RCC 7860 (cell line): ENCODE data around the gene APRT.

ENCODE experiments used
- DNase-seq: peaks from one replicate; pipeline ENCODE4 v3.0.0-alpha.2; 2015; ENCODE audit warnings: low spot score
- FAIRE-seq: peaks from 2 replicates; lab custom pipeline; 2012; peaks lifted over from hg19 to GRCh38; lab: Jason Lieb, UNC

APRT gene, protein sequence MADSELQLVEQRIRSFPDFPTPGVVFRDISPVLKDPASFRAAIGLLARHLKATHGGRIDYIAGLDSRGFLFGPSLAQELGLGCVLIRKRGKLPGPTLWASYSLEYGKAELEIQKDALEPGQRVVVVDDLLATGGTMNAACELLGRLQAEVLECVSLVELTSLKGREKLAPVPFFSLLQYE

DNA sequence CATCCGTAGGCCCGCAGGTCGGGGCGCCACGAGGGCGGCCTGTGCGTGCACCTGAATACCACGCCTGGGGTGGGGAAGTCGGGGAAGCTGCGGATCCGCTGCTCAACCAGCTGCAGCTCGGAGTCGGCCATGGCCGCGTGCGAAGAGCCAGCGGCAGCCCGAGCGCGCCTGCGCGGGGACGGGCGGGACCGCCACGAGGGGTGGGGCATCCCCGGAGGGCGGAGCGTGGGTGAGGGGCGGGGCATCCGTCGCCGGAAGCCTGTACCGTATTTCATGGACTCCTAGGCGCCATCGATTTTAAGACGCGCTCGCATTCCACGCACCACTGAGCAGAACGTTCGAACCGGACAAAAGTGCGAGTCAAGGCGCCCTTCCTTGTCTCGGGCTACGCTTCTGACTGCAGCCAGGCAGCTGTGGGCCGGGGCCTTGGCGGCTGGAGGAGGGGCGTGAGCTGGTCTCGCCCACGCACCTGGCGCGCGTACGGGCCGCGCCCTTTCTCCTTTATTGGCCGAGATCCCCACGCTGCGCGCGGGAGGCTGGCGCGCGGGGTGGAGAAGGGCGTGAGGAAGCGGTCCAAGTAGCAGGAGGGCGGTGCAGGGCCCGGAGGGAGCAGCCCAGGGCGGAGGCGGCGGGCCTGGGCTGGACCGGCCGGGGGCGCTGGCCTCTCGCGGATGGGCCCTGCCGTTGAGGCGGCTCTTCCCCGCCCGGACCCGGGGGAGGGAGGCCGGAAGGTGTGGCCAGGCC is at the start of gene APRT:
Gene APRT, minus strand, starts transcription at position 160 of the 744 bp plus-strand sequence. Its CDS starts 29 bp downstream, at position 131.
- FAIRE-seq = no peak
- peak; percentile 82 for DNase-seq

DNA sequence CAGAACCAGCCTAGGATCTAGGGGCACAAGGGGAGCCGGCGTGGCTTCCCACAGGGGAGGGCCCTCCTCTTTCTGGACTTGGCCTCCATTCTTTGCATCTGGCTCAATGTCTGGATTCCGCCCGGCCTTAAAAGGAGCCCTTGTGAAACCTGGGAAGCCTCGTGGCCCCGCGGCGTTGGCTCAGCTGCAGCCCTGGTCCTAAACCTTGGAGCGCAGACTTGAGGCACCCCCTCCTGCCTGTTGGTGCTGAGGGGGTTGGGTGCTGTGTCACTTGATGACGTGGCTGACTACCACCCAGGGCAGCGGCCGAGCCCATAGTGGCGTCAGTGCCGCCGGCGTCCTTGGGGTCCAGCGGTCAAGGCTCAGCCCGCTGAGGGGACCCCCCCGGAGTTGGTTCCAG is 49.6 kb upstream of the APRT start:
- DNase-seq = no peak
- FAIRE-seq = no peak

DNA sequence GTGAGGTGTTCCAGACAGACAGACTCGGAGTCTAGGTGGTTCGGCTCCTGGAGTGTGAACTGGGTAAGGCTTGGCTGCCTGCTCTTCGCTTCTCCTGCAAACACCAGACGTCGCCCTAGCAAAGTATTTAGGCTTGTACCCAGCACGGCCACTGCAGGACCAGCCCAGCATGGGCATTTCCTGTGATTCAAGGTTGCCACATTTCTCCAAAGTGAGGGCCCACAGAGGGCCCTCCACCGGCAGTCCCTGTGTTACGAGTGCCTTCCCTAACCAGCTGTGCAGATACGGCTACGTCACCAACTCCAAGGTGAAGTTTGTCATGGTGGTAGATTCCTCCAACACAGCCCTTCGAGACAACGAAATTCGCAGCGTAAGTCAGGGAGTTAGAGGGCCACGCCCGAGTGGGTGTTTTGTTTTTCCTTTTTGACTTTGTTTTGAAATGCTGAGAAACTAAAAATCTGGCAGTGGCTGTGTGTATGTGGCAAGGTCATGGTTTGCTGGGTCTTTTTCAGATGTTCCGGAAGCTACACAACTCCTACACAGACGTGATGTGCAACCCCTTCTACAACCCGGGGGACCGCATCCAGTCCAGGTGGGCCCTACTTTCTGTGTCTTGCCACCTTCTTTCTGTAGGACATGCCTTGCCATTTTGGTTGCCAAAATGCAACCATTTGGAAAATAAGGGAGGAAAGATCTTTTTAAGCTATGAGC is 47.8 kb upstream of the APRT start:
- FAIRE-seq = no peak

DNA sequence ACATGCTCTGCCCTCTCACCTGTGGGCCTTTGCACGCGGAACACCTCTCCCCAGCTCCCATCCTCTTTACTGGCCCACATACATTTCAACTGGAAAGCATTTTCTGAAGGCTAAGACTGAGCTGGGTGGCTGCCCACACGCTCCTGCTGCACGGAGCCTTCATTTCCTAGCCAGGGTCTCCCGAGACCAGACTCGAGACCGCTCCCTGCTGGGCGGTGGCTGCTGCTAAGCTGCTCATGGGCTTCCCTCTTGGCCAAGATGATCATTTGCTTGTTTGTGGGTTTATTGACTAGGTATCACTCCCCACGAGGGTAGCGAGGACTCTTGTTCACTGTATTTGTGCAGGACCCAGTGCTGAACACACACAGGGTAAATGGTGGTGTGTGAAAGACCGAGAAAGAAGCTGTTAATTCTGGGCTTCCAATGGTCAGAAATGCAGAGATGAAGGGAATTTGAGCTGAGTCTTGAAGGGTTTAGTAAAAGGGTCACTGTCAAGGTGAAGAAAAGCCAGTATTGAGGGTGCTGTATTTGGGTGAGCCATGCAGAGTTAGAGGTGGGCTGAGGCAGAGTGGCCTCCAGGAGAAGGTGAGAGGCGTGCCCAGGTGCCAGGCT is 46.1 kb upstream of the APRT start:
- FAIRE-seq = no peak
- DNase-seq = peak; percentile 42

More for the DNA sequence above, 47.8 kb upstream of the APRT start:
- no peak for DNase-seq

DNA sequence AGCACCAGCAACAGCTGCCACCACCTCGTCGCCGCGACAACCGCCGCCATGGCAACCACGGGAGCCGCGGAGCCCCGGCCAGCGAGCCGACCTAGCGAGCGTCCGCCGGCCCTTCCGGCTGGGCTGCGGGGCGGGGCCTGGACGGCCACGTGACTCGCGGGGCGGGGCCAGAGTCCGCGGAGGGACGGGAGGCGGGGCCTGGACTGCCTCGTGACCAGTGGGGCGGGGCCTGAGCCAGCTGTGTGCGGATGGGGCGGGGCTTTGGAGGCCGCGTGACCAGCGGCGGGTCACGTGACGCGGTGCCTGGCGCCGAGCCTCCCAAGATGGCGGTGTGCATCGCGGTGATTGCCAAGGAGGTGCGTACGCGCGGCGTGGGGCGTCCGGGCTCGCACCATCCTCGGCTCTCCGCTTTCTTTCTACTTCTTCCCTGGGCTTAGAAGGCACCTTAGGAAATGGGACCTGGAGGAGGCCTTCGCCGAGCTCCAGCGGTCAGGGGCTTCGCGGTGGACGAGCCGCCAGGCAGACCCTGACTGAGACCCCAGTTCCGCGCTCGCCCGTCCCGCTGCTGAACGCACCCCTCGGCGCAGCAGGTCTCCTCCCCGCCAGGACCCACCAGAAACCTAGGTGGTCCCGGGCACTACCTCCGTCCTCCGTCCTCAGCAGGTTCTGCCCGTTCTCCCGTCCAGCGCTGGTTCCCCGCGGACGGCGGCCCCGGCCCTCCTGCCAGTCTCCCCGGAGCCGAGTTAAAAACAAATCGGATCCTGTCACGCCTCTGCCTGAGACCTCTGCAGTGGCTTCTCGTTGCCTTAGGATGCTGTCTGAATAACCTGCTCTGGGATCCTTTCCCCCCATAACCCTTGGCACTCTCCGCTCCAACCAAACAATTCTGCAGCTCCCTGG is 45.4 kb upstream of the APRT start, which contains the start of the genes GALNS and TRAPPC2L:
Gene GALNS, minus strand, starts transcription at position 120 of the 900 bp plus-strand sequence. Its CDS starts 70 bp downstream, at position 50.
Gene TRAPPC2L, plus strand, starts transcription at position 300 of the 900 bp plus-strand sequence. Its CDS starts 24 bp downstream, at position 324.
- DNase-seq (peak; percentile 88), FAIRE-seq (no peak)

DNA sequence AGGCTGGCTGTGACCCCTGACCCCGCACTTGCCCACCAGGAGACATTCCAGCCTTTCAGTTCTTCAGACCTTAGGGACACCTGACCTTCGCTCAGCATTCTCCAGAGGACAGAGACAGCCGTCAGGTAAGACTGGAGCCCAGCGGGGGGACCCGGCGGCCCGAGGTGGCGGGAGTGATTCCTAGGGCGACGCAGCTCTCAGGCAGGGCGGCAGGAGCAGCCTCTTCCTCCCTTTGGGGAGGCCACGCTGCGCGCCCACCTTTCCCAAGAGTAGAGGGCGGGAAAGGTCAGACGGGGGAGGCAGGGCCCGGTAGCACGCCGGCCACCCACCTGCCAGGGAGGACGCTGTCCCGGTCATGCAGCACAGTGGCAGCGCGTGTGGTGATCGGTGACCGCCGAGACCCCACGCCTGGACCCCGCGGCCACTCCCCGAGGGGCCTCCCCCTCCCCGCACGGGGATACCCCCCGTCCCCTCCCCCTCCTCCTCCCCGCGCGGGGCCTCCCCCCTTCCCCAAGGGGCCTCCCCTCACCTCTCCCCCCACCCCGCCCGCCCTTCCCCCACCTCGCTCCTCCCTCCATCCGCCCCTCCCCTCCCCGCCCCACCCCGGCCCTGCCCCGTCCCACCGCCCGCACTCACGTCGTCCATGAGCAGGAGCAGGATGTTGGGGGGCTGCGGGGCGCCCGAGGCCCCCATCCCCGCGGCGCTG is 44.5 kb upstream of the APRT start:
- no peak for DNase-seq
- no peak for FAIRE-seq

DNA sequence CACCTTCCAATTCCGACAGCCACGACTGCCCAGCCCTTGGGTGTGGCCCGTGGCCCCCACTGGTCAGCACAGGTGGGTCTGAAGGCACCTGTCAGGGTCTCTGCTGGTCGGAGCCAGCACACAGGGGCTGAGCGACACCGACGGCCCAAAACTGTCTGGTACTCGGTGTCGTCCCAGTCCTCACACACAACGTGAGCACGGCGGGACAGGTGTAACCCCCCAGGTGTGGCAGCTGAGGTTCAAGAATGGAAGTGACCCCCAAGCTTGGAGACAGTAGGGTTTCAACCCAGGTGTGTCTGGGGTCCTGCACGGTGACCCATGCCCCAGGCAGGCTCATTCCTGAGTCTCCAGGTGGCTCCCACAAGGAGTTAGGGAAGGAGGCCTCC is 44.0 kb upstream of the APRT start:
- FAIRE-seq (no peak), DNase-seq (no peak)

DNA sequence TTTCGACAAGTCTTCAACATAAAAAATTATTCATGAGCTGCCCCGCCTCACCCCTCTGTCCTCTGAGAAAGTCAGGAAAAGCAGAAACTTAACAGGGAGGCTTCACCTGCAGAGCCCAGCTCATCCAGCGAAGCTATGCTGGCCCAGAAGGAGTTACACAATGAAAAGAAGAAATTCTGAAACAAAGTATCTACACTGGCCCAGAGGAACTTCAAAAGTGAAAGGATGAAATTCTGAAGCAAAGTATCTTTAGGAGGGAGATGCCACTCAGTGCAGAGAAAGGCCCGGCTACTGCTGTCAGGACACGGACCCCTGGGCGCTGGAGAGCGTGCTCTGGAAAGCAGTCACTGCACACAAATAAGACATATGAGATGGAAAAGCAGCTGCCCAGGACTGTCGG is 43.4 kb upstream of the APRT start:
- FAIRE-seq = no peak
- DNase-seq = no peak

DNA sequence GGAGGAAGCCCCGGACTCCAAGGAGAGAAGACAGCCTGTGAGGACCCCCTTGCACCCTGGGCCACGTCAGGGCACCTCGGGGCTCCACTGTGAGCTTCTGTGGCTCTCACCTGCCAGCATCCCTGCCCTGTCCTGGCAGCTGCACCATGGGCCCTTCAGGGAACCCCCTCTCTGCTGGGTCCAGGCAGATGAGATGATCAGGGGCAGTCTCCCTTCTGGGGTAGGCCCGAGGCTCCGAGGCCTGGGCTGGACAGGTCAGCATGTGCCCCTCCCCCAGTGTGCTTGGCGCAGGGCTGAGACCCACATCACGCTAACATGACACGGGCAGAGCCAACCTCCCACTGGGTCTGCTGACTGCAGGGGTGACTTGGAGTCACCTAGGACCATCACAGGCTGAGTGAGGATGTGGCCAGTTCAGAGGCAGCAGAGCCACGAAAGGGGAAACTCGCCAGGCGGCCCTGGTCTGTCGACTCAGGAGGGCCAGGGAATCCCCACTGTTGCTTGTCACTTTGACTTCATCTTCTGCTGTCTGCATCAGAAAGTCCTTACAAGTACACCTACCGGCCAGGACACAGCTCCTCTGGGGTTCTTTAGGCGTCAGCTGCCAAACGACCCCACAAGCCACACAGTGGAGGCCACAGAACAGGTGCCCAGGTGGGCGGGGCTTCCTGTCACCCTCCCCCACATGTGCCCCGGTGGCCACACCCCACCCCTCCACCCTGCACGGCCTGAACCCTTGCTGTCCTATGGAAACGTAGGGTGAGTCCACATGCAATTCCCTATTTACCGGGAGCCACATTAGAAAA is 42.8 kb upstream of the APRT start:
- no peak for FAIRE-seq
- DNase-seq = no peak

DNA sequence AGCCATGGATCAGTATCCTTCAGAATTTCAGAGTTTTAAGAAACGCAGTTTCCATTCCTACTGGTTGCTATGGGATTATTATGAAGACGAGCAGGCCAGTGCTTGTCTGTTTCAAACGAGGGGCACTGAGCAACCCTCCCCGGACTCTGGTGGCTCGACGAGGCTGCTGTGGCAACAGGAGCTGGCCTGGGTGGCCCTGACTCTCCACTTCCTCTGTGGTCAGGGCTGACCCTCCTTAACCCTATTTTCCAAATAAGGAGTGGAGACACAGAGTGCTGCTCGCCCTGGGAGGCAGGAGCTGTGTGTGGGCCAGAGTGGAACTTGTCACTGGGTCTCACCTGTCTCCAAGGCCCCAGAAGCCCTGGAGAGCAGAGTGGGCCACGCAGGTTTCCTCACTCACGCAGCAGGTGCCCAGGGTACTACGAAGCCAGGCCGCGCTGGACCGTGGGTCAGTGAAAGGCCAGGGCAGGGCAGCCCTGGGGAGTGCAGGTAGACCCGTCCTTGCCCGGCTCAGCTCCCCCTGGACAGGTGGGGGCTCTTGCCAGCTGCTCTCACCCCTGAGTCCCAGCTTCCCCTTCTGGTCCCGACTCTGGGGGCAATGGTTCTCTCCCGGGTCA is 41.7 kb upstream of the APRT start:
- FAIRE-seq (no peak), DNase-seq (no peak)

DNA sequence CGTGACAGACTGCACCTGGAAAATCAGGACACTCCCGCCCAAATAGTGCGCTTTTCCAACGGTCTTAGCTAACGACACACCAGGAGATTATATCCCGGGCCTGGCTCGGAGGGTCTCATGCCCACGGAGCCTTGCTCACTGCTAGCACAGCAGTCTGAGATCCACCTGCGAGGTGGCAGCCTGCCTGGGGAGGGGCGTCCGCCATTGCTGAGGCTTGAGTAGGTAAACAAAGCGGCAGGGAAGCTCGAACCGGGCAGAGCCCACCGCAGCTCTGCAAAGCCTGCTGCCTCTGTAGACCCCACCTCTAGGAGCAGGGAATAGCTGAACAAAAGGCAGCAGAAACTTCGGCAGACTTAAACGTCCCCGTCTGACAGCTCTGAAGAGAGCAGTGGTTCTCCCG is 39.9 kb upstream of the APRT start:
- FAIRE-seq (no peak), DNase-seq (no peak)

DNA sequence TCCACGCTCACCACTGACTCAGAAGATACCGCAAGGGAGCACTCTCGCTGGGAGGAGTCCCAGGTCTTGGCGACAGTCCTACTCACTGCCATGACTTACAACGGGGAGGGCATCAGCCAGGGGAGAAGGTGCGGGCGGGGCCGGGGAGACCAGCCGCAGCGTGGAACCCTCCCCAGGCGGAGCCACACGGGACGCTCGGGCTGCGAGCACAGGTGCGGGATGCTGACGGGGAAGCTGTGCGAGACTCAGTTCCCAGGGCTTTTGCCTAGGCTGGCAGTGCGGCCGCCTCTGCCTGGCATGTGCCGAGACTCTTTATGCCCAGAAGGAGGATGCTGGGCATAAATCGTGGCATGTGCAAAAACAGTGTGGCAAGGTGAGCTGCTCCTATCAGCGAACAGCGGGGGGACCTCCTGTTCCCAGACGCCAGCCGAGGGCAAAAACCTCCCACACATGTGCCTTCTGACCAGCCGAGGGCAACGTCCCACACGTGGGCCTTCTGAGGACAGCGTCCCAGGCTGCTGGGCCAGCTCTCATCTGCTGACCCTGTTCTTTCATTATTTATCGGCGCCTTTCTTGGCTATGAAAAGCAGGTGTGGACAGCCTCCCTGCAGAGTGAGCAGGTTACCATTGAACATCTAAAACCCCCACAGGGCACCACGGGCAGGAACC is 38.9 kb upstream of the APRT start:
- FAIRE-seq (no peak), DNase-seq (no peak)

DNA sequence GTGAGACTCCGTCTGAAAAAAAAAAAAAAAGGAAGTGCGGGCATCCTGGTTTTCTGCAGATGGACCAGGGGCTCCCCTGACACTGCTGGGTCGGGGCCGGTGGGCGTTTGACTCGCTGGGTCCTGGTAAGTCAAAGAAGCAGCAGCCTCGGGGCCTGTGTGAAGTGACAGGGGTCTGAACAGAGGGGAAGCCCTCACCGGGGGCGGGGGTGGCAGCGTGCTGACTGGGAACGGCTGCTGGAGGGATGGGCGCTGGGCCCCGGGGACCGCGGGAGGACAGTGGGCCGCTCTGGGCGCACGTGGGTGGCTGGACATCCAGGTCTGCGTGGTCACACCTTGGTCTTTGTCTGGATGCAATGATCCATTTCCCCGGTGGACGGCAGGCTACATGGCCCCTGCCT is 36.8 kb upstream of the APRT start:
- FAIRE-seq = no peak

DNA sequence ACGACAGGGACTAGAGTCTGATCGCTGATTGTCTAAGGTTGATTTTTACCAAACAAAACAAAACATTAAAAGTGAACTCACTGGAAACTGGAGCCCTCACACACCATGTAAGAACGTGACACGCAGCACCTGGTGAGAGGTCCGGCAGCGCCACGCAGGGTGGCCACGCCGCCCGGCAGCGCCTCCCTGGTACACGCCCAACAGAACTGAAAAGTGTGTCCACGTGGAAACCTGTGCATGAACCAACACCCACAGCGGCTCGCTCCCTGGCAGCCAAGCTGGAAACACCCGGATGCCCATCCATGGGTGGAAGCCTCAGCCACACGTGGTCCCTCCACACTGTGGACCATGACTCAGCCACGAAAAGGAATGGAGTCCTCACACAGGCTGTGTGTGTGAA is 35.9 kb upstream of the APRT start:
- DNase-seq (no peak), FAIRE-seq (no peak)

More for the DNA sequence above, 36.8 kb upstream of the APRT start:
- DNase-seq = no peak

DNA sequence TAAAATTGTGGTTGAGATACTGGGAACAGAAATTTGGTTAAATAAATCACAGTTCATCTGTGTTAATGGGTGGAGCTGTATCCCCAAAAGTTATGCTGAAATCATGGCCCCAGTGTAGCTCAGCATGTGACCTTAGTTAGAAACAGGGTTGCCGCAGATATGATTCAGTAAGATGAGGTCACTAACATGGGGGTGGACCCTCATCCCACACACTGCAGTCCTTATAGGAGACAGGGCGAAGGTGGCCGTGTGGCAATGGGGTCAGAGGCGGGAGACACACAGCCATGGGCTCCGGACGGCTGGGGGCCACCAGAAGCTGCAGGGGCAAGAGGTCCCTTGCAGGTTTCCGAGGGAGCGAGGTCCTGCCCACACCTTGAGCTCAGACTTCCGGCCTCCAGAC is 34.4 kb upstream of the APRT start:
- FAIRE-seq (no peak), DNase-seq (no peak)

DNA sequence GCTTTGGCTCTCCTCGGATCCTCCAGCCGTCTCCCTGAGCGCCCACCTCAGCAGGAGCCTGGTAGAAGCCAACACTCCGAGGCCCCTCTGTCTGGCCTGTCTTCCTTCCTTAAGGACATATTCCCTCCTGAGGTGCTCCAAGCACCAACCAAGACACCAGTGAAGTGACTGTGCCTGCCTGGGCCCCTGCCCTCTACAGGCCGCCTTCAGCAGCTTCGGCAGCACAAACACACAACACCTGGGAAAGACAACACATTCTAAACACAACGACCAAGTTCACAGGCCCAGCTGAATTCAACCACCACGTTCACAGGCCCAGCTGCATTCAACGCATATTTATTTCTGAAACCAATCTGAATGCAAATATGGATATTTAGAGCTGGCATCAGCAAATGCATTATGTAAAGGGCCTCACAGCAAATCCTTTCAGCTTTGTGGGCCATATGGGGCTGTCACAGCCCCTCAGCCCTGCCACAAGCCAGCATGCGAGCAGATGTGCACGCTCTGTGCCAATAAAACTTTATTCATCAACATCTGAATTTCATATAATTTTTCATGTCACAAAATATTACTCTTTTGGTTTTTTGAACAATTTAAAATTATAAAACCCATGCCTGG is 32.8 kb upstream of the APRT start:
- FAIRE-seq (no peak), DNase-seq (no peak)

DNA sequence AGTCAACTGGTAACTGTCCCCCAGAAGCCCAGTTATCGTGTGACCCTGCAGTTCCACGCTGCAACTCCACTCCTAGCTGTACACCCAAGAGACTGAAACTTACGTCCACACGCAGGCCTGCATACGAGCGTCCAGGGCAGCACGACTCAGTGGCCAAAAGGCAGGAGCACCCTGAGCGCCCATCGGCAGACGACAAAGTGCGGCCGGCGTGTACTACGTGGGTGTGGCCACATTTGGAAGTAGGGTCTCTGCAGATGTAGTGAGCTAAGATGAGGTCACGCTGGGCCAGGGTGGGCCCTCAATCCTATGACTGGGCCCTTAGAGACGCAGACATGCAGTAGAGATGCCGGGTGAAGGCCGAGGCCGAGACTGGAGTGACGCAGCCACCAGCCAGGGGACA is 31.5 kb upstream of the APRT start:
- no peak for FAIRE-seq

More for the DNA sequence above, 31.5 kb upstream of the APRT start:
- no peak for DNase-seq
